NCI-H1048 (cell line): Measurements from ENCODE around the gene FRMD4B.
"Not testable (repeated sequence)": the region's sequence is repeated elsewhere in the genome, so short reads cannot be mapped to it uniquely, and the experiment has no call there.

Experiments
- DNase-seq: peaks from one replicate; lab custom pipeline; 2025; lab: John Stamatoyannopoulos, UW

Gene FRMD4B

GRCh38 chr3:69283913-69284611, 101.8 kb downstream of the FRMD4B start:
- DNase-seq = no peak

DNA sequence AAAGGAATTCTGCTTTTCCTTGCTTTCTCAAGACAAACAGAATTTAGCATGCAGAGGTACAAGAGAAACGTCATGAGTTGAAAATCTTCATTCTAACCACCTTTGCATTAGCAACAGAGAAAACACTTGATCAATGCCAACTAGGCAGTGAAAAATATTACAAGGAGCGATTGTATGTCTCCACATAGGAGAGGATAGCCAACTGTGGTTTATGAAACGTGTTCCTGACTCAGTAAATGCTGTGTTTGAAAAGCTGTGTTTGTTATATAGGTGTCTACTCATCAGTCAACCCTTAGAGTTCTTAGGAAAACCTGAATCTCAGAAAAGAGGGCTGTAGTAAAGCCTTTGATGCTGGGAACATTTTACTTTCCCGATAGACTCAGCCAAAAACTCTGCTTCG, 102.4 kb downstream of the FRMD4B start:
- no peak for DNase-seq

DNA sequence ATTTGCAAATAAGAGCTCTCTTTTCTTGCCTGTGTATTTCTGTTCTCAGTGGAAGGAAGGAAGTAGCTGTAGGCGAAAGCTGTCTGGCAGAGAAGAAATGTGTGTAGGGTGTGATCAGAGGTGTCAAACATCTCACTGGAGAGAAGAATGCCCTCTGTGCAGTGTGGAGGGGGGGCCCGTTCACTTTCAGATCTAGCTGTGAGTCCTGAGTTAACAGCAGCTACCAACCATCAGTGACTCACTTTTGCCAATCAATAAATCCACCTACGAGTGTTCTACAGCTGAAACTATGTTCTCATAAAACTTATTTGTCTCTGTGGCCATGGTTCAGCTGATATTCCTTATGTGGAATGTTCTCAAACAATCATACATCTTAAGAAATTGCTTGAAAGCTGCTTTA, 103.7 kb downstream of the FRMD4B start:
- no peak for DNase-seq

DNA sequence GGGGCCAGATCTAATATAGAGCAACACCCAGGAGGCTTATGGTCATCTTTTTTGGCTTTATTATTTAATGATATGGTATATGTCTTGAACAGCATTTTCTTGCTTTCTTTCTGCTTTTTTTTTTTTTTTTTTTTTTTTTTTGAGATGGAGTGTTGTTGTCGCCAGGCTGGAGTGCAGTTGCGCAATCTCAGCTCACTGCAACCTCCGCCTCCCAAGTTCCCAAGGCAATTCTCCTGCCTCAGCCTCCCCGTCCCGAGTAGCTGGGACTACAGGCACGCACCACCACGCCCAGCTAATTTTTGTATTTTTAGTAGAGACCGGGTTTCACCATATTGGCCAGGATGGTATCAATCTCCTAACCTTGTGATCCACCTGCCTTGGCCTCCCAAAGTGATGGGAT, 108.5 kb downstream of the FRMD4B start:
- not testable (repeated sequence) for DNase-seq

GRCh38 chr3:69276884-69277283, 109.0 kb downstream of the FRMD4B start:
- no peak for DNase-seq

DNA sequence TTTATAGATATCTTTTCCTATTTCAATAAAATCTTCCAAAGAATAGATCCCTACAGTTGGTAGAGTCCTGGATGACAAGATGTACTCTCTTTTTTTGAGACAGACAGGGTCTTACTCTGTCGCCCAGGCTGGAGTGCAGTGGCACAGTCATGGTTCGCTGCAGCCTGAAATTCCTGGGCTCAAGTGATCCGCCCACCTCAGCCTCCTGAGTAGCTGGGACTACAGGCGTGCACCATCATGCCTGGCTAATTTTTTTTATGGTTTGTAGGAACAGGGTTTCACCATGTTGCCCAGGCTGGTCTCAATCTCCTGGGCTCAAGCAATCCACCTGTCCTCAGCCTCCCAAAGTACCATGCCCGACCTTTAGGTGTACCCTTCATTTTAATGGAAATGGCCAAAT, 109.7 kb downstream of the FRMD4B start:
- not testable (repeated sequence) for DNase-seq

- DNase-seq = no peak
These were observed 112.0 kb downstream of the FRMD4B start for GRCh38 chr3:69273896-69274295.

DNA sequence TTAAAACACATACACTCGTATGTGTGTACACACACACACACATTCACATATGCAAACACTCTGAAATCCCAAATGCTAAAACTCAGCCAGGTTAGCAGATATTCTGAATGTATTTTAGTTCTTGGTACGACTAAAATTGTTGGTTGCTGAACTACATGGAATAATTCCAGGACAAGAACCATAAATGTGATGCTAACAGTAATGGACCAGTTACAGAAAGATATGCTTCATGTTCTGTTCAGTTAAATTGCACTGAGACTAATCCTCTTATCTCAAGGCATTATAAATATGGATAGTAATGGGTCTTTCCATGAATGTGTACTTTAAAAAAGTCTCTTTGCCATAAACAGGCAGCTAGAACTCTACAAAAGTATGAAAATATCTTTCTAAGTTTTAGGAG, 113.3 kb downstream of the FRMD4B start:
- no peak for DNase-seq

- DNase-seq = no peak
These were observed 114.8 kb downstream of the FRMD4B start for GRCh38 chr3:69271098-69271497.

GRCh38 chr3:69266585-69266984, 119.3 kb downstream of the FRMD4B start:
- no peak for DNase-seq

DNA sequence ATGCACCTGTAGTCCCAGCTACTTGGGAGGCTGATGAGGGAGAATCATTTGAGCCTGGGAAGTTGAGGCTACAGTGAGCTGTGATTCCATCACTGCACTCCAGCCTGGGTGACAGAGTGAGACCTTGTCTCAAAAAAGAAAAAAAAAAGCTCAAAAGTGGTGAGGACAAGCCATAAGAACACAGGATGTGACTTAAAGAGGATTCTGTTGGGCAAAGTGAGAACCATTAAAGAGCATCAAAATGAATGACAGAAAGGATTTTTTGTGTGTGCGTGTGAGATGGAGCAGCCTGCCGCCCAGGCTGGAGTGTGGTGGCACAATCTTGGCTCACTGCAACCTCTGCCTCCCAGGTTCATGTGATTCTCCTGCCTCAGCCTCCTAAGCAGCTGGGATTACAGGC, 119.8 kb downstream of the FRMD4B start:
- DNase-seq = not testable (repeated sequence)

GRCh38 chr3:69260843-69261405, 125.0 kb downstream of the FRMD4B start:
- not testable (repeated sequence) for DNase-seq

GRCh38 chr3:69260216-69260787, 125.6 kb downstream of the FRMD4B start:
- no peak for DNase-seq

- DNase-seq = no peak
These were observed 126.8 kb downstream of the FRMD4B start for GRCh38 chr3:69259125-69259524.

- no peak for DNase-seq
These were observed 130.0 kb downstream of the FRMD4B start for GRCh38 chr3:69255928-69256327.

- DNase-seq = no peak
These were observed 131.5 kb downstream of the FRMD4B start for GRCh38 chr3:69254351-69254750.

- no peak for DNase-seq
These were observed 133.3 kb downstream of the FRMD4B start for GRCh38 chr3:69252631-69253030.

- DNase-seq = no peak
These were observed 133.7 kb downstream of the FRMD4B start for GRCh38 chr3:69252141-69252540.

GRCh38 chr3:69251078-69251805, 134.6 kb downstream of the FRMD4B start:
- no peak for DNase-seq

DNA sequence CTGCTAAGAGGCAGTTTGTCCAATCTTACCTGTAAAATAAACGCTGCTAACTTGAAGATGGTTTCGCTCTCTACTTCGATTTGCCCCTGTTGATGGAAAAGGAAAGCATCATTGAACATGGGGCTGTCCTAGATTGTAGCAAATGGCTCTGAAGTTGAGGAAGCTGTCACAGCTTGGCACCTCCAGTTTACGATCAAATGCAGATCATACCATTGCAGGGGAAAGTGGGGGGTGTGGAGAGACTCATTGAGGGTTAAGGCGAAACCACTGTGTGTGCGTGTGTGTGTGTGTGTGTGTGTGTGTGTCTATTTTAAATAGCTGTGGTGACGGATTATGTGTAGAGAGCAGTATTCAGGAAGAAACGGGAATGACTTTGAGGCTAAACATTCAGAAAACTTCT, 135.9 kb downstream of the FRMD4B start:
- DNase-seq = no peak

- DNase-seq = no peak
These were observed 136.9 kb downstream of the FRMD4B start for GRCh38 chr3:69249001-69249400.

- no peak for DNase-seq
These were observed 137.5 kb downstream of the FRMD4B start for GRCh38 chr3:69248436-69248835.

DNA sequence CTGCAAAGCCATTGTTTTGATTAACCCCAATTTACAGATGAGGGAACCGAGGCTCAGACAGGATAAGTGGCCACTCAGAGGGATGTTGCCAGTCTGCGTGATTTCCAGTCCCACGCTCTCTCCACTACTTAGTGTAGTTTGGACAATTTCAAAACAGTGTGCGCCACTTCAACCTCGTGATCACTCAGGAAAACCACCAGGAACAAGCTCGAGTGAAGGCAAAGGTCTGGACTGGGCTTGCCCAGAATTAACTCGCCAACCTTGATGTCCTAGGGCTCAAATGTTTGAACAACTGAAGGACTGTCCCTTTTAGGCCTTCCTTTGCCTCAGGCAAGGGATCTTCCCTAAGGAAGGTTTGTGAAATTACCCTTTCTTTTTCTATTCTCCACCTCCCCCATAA, 139.3 kb downstream of the FRMD4B start:
- no peak for DNase-seq
